Measurements from ENCODE around the gene POU6F2.

The POU6F2 gene

DNA sequence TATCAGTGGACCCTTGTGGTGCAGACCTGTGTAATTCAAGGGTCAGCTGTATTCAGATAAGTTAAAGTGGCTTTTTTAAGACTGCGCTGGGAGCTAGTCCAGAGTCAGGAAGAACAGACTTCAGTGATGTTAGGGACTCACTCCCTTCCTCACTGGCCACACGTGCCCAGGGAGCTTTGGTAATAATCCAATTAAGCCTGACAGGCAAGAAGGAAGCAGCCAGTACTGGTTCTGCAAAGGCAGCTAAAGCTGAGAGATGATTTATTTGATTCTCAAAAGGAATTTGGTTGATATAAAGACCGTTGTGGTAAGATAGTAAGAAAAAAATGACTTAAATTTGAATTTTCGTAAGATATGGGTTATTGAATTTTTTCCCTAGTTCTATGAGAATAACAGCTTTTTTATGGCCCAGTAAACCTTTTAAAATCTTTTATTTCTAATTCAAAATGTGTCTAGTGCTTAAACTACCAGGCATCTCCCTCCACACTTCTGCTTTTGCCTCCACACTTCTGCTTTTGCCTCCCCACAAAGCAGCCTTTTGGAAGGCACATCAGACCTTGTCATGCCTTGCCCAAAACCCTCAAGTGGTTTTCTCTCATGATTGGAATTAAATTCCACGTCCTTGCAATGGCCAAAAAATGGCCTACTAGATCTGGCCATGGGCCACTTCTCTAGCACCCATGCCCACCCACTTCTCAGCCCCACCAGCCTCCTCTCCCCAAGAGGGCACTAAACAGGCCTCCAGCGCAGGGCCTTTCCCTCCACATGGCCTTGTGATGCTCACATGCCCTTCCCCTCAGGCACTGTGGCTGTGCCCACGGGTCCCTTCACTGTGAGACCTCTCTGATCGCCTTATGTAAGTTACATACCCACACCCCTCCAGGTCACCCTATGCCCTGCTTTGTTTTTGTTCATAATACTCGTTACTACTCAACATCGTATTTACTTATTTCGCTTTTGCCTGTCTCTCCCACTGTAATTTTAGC is 92.5 kb downstream of the POU6F2 start:
- no peak for DNase-seq

DNA sequence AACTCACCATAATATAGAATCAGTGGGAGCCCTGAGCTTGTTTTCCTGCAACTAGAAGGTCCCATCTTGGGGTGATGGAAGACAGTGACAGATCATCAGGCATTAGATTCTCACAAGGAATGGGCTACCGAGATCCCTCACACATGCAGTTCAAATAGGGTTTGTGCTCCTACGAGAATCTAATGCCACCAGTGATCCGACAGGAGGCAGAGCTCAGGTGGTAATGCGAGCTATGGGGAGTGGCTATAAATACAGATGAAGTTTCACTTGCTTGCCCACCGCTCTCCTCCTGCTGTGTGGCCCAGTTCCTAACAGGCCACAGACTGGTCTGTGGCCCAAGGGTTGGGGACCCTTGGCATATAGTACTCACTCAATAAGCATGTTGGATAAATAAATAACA is 93.4 kb downstream of the POU6F2 start:
- DNase-seq = no peak

DNA sequence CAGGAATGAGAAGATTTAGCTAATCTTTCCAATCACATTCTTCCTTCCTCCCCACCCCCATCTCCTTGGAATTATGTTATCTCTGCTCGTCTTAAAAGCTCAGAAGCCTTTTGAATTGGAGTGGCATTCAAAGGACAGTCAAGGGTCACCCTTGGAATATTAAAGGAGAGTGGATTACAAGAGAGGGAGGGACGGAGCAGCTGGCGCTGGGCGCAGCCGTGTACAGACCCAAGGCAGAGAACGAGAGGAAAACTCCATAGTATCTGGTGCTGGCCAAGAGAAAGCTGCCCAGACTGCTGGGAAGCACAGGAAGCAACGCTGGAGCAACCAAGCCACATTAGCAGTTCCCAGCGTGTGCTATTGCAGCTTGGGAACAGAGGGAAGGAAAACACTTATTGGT is 95.7 kb downstream of the POU6F2 start:
- DNase-seq = no peak

DNA sequence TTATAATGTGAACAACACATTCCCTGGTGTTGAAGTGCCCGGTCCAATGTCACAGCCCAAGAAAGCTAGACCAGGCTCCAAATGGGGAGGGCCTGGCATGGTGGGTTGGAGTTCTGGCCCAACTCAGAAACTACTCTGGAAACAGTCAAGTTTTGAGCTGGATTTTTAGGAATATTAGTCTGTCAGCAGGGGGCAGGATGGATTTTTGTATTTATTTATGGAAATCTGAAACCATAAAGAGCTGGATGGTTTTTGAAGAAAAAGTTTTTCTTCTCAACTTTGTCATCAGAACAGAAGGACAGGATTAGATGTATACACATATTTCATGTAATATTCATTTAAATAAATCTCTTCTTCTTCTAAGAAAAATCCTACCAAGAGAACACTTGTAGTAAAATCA is 97.5 kb downstream of the POU6F2 start:
- DNase-seq = no peak

DNA sequence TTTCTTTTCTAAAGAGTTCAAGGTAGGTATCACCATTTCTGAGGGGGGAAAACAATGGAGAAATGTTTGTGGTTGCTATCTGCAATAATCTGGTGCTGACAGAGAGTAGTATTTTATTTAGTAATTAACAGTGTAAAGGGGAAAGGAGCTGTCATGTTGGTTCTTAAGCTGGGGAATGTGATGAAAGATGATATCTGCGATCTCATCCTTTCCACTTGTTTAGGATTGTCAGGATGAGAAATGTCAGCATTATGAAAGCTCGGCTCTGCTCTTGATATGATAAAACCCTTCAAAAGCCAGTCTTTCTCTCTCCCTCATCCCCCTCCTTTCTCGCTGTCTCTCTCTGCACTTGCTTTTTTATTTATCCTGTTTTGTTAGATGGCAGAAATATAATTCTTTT is 106.1 kb downstream of the POU6F2 start:
- DNase-seq = no peak

DNA sequence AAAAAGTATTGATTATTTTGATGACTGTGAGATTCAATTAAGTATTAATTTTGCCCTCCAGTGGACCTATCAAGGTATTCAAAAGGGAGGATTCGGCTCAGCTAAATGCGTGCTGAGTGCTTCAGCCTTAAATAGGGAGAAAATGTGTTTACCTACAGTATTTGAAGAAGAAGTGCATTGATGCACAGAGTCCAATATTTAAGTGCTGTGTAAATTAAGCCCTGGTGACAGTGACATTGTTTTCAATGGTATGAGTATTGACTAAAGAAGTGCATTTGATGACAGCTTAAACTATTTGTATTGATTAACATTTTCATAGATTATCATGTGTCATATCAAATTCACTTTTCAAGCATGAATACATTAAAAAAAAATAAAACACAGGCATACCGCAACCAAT is 106.6 kb downstream of the POU6F2 start:
- no peak for DNase-seq

DNA sequence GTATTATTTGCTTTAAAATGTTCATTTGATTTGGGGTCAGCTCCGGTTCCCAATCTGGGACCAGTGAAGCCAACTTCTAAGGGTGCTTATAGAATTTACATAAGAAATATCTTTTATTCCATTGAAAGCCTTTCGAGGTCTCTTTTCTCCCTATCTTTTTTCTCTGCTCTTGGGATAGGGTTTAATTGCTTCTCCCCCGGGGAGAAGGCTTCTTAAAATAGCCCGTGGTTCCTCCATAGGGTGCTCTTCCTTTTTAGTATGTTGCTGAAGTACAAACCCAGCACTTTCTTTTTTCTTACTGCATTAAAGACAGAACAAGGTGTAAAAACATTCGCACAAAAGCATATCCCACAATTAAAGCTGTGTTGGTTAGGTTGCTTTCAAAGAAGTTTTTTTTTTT is 107.5 kb downstream of the POU6F2 start:
- no peak for DNase-seq

DNA sequence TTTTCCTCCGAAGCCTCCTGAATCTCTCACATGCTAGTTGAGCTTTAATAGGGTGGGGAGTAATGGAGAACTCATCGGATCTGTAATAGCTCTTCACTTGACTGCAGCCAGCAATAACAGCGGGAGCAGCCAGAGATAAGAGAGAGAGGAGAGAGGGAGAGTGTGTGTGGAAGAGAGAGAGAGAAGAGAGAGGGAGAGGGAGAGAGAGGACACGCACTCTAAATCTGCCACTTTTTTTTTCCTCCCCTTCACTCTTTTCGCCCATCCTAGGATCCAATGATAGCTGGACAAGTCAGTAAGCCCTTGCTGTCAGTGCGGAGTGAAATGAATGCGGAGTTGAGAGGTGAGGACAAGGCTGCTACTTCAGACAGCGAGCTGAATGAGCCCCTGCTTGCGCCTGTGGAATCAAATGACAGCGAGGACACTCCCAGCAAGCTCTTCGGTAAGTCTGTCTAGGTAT is 107.9 kb downstream of the POU6F2 start:
- no peak for DNase-seq

DNA sequence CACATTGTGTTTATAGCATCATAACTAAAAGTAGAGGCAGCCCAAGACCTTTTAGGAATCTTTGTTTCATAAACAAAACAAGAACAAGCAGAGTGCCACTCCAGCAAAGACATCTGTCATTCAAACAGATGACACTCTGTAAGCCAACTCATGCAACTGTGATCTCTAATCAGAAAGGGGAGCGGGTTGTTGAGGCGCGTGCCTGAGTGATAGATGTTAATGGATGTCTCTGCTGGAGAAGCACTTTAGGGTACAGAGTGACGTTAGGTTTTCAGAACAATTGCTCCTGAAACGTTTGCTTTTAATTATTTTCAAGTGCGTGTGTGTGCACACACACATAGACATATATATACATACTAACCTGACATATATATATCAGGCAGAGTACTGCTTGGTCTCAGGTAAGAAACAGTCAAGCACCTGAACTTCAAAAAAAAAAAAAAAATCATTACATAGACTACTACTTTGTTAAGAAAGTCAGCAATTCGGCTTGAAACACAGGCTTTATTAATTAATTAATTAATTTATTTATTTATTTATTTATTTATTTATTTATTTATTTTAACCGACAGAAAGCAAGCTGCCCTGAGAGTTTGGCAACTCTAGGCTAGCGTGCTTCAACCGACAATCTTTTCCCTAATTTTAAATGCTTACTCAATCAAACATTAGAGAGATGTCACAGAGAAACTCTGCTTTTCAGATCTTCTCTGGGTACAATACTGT is 109.1 kb downstream of the POU6F2 start:
- DNase-seq = no peak

DNA sequence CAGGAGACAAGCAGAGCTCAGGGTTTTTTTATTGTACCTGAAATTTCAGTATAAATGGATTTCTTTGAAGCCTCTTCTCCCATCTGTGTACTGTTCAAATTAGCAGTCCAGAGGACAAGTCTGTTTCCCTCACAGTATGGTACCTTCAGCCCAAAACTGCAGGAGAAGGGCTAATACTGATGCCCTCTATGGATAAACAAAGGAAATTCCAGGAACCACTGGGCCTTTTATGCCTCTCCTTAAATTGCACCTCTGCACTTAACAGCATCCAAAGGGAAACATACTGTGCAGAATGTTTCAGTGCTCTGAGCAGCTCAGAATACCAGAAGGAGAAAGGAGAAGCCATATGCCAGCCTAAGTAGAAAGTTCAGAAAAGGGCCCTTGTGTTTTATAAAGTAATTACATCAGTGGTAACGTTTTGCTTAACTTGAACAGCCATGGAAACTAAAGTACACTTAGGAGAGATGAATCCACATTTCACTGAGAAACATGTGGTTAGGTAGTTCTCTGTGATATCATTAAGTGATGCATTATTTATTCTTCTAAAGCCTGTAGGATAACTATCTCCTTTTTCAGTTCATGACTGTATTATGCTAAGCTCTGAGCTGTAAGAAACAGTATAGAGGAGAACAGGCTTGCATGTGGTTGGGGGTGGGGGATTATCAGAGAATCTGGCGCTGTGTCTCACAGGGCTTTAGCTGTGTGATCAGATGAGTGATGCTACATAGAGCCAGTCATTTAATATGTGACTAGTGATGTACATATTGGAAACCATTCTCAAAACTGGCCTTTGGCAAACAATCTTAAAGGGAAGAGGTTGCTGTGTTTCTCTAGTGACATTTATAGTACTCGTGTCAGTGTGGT is 111.3 kb downstream of the POU6F2 start:
- DNase-seq = no peak

DNA sequence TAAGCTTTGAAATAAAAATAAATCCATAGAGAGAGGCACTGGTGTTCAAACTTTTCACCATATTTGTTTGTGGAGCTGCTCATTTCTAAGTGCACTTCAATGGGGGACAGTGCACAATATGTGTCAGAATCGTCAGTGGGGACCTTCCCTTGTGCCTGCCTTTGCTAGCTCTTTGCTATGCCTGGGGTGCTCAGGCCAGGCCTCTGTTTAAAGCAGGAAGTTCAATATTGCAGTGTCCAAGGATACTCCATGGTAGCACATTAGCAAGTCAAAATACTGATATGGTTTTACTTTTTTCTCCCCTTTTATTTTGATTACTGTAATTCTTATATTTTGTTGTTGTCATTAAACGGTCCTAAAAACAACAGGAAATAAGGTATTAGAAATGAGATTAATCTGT is 113.4 kb downstream of the POU6F2 start:
- no peak for DNase-seq

DNA sequence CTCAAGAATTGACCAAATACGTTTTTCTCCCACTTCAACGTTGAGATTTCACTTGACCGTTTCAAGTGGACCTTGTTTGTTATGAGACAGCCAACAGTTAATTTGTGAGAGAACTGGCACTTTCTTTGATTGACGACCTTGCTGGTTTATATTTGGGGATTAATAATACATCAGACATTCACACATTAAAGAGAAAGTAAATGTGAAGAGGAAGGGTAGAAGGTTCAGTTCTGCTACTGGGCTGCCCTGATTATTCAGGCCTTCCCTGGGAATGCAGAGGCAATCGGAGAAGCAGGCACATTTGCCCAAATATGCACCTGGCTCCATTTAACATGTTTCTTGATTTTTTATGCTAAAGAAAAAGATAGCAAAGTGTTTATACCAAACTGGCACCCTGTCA is 114.1 kb downstream of the POU6F2 start:
- no peak for DNase-seq

DNA sequence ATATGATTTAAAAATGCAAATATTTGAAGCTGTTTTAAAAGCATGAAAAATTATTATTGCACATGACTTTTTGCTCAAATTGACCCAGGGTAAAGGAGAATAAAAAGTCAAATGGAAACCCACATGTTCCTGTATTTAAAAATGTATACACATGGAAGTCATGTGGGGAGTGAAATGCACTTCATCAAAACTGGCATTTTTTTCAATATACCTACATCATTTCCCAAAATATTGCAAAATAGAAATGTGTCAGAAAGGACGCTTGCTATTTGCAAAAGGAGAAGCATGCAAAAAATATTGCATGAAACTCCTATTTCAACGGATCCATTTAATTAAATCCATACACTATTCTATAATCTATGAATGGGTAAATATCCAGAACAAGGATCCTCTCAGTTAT is 117.0 kb downstream of the POU6F2 start:
- DNase-seq = no peak

DNA sequence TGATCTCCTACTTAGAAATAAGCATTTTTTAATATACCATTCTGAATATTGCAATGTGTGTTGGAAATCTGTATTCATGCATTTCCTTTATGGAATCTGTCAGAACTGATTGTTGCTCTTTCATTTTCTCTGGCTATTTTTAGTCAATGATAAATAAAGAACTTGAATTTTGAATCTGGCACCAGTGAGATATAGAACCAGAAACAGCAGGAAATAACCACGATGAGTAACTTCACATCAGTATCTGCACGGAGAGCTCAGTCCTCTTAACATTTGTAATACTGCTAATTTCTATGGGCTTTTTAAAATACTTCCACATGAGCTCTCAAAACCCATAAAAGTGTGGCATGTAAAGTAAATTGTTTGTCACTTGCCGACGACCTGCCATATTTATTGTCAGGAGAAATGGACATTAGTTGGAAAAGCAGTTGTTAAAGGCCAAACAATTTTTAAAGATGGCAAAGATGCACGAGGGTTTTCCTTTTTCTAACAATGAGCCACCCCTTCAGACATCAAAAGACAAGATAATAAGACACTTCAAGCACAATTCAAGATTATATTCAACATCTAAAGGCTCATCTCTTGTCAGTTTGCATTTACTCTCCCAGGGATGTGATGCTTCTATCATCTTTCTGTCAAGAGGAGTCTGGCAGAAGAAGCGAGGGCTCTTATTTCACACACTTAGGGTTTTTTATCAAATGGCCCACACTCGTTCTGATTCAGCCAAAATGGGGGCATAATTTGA is 118.3 kb downstream of the POU6F2 start:
- no peak for DNase-seq

DNA sequence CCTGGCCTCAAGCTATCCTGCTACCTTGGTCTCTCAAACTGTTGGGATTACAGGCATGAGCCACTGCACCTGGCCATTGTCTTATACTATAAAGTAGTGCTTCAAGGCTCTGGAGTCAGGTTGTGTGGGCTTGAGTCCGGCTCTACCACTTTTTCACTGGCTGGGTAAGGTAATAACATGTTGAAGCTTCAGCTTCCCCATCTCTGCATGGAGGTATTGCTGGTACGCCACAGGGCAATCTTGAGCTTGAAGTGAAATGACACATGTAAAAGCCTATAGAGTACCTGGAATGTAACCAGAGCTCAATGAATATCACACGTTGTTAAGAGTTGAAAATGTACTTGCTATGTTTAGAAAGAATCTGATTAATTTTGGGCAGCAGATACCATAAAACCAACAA is 120.8 kb downstream of the POU6F2 start:
- DNase-seq = no peak

DNA sequence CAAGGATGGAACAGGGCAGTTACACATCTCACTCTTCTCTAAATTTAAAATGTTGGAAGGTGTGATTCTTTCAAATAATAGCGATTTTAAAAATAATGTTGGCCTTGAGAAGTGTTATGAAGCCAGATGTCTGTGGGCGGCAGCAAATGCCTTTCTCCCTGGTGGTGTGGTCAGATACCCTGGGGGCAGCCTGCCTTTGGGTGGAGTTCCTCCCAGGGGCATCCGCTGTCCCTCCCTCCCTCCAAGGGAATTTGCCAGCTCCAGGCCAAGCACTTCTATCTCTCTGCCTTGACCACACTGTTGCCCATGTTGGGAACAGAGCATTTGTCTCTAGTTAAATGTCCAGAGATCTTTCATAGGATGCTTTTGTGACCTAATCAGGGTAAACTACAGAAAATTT is 121.4 kb downstream of the POU6F2 start:
- DNase-seq = no peak

DNA sequence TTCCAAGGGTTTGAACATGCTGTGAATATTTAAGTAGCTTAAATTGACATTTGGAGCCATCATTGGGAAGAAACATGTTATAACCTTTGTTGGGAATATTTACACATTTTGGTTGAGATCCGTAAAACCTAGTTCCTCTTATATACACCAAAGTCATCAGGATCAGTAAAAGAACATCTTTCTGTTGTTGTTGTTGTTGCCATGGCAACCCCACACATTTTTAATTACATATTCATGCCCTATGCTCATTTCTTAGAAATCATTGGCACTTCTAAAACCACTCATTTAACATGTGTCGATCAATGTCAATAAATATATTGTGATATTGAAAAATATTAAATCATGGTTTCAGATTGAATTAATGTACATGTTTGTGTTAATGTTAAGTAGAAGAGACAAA is 122.6 kb downstream of the POU6F2 start:
- DNase-seq = no peak

DNA sequence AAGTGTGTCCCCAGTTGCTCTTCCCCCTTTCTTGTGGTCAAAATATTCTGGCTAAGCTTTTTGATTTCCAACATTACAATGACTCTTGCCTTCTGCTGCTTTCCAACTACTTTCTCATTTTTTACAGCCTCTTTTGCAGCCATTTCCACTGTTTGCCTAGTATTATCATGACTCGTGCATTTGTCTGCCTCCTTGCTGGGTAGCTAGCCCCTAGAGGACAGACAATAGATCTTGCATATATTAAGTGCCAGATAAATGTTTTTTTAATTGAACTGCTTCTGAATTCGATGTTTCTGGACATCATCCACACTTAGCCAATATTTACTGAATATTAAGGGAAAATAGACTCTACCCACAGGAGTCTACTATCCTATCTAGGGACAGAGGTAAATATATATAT is 124.5 kb downstream of the POU6F2 start:
- DNase-seq = no peak

DNA sequence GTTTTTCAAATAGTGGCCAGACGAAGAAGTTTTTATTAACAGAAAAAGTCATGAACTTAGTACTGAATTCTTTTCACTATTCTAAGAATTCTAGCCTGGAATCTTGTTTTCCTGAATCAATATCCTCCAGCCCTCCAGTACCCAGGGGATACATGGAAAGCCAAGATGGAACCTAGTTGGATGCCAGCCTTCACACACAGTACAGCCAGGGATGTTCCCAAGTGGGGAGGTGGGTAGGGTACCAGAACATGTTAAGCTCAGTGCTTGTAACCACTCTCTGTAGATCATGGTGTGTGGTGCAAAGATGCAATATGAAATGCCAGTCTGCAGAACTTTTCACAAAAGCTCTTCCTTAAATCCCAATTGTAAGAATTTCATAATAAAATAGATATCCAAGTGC is 128.0 kb downstream of the POU6F2 start:
- no peak for DNase-seq

DNA sequence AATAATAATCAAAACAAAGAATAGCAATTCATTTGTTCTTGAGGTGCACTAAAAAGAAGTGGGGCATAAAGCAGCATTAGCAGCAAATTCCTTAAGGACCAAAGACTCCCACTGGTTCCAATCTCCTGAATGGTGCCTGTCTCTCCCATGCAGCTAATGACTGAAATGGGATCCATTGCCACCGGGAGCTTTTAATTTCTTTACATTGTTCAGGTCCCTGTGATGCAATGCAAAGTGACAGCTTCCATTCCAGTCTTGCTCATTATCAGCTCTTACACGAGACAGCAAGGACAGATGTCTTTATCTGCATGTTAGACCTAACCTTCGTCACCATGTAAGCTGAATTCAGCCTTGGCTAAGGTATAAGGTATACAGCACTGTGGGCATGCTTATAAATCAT is 148.1 kb downstream of the POU6F2 start:
- DNase-seq = no peak

DNA sequence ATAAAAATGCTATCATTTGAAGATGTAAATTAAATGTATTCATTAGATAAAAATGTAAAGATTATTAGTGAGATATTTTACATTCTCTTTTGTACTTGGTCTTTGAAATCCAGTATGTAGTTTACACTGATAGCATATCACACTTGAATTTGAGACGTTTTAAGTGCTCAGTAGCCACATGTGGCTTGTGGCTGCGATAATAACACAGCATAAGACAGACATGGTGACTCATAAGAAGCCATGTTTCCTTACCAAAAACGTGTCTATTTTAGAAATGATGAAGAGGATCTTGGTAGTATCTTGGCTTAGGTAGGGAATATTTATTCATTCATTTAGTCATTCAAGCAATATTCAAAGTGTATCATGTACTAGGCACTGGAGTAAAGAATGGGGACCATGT is 149.3 kb downstream of the POU6F2 start:
- no peak for DNase-seq

DNA sequence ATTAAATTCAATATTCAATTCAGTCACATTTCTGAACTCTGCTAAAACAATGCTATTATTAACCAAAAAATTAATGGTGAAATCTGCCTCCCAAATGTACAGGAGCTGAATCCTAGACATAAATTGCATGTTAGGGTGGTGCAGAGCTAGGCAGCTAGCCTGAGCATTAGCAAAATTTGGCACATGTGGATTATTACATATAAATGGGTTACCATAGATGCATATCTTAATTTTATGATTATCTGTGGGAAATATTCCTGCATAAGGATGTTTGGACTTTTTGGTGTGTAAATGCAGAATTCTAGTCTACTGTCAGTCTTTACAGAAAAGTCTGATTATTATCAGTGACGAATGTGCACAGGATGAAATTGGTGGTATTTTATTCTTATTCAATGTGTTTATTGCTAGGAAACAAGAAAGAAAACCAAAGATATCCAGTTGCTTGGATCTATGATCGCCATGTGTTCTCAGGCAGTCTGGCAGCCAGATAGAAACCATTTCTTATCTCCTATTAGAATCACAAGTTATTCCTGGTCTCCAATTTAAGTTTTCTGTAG is 150.7 kb downstream of the POU6F2 start:
- DNase-seq = no peak

Measured in activated naive CD4-positive, alpha-beta T cell treated with Interleukin-2 at 50 U/mL for 16 hours (primary cell).